Neural progenitor cell (in vitro differentiated cells): ENCODE results near the gene MFAP3. TPM values are rescaled to one million over a fixed set of nuclear protein-coding genes. Genes with fewer than 3 reads are reported as not detected.

Source experiments
- DNase-seq: peaks from one replicate; pipeline ENCODE4 v3.0.0-alpha.2; 2016; ENCODE audit warnings: low spot score
- H2AFZ ChIP-seq: fragments of 200-600 bp; sonication (generic); replicated peaks from 2 replicates; pipeline ENCODE4 v1.6.1; 2016; ENCODE audit warnings: antibody characterized with exemption
- H3F3A ChIP-seq: fragments of 200-600 bp; sonication (generic); 2 replicates; pipeline ENCODE4 v1.6.1; 2016; ENCODE audit warnings: antibody characterized with exemption, low read depth
- H3K27ac ChIP-seq: fragments of 200-600 bp; sonication (generic); 2 replicates; pipeline ENCODE4 v1.5.1; 2016; ENCODE audit warnings: mild to moderate bottlenecking
- H3K27me3 ChIP-seq: fragments of 200-600 bp; sonication (generic); 2 replicates; pipeline ENCODE4 v1.6.1; 2016; ENCODE audit warnings: mild to moderate bottlenecking, moderate library complexity
- H3K36me3 ChIP-seq: fragments of 200-600 bp; sonication (generic); 2 replicates; pipeline ENCODE4 v1.5.1; 2016
- H3K4me1 ChIP-seq: fragments of 200-600 bp; sonication (generic); 2 replicates; pipeline ENCODE4 v1.6.1; 2016; ENCODE audit warnings: mixed run types
- H3K4me2 ChIP-seq: fragments of 200-600 bp; sonication (generic); 2 replicates; pipeline ENCODE4 v1.6.1; 2016
- H3K4me3 ChIP-seq: fragments of 200-600 bp; sonication (generic); 2 replicates; pipeline ENCODE4 v1.5.1; 2016
- H3K79me2 ChIP-seq: fragments of 200-600 bp; sonication (generic); 2 replicates; pipeline ENCODE4 v1.6.1; 2016; ENCODE audit warnings: low read depth
- H3K9ac ChIP-seq: fragments of 200-600 bp; sonication (generic); 2 replicates; pipeline ENCODE4 v1.6.1; 2016
- H3K9me3 ChIP-seq: fragments of 200-600 bp; sonication (generic); 2 replicates; pipeline ENCODE4 v1.5.1; 2016; ENCODE audit warnings: low read depth
- H4K20me1 ChIP-seq: fragments of 200-600 bp; sonication (generic); 2 replicates; pipeline ENCODE4 v1.6.1; 2016; ENCODE audit warnings: low read depth
- H3K27ac Mint-ChIP-seq: 3 replicates; pipeline ENCODE4 v1.8.0; 2021; ENCODE audit warnings: mixed read lengths
- H3K27me3 Mint-ChIP-seq: 2 replicates; pipeline ENCODE4 v1.8.0; 2022; ENCODE audit warnings: low read depth, mild to moderate bottlenecking, inconsistent platforms, moderate library complexity, mixed read lengths; ENCODE audit not compliant: insufficient read depth
- H3K36me3 Mint-ChIP-seq: 3 replicates; pipeline ENCODE4 v1.8.0; 2021; ENCODE audit warnings: mixed read lengths
- H3K4me1 Mint-ChIP-seq: 3 replicates; pipeline ENCODE4 v1.8.0; 2021; ENCODE audit warnings: mixed read lengths
- H3K4me3 Mint-ChIP-seq: 3 replicates; pipeline ENCODE4 v1.8.0; 2021; ENCODE audit warnings: mild to moderate bottlenecking, moderate library complexity, mixed read lengths
- H3K9me3 Mint-ChIP-seq: 3 replicates; pipeline ENCODE4 v1.8.0; 2020; ENCODE audit warnings: mixed read lengths
- CTCF ChIP-seq: fragments of 200-600 bp; sonication (generic); IDR thresholded peaks from 2 replicates; pipeline ENCODE4 v1.5.1; 2017; ENCODE audit warnings: antibody characterized with exemption, mild to moderate bottlenecking
- EZH2 ChIP-seq: fragments of 200-600 bp; sonication (generic); IDR thresholded peaks from 2 replicates; pipeline ENCODE4 v1.6.1; 2017; ENCODE audit warnings: antibody characterized with exemption, mild to moderate bottlenecking, moderate library complexity
- EZH2phosphoT487 ChIP-seq: fragments of 200-600 bp; sonication (generic); IDR thresholded peaks from 2 replicates; pipeline ENCODE4 v1.6.1; 2017; ENCODE audit warnings: antibody characterized with exemption
- total RNA-seq: library from RNA; depleted of rRNA; stranded (reverse); fragments of >200 nt; gene quantifications from 2 replicates; pipeline ENCODE4 v1.2.3, GENCODE V29; 2015; ENCODE audit warnings: low replicate concordance

Gene MFAP3
- total RNA-seq, 1 donor from 2014 or later: 89.7 TPM

GRCh38 chr5:153998768-153999167 is 40.0 kb upstream of the MFAP3 start:
- H3K4me3 ChIP-seq: no peak overlapping the region
- Mint-ChIP-seq H3K9me3 (no peaks in the 10 kb centered on the region), H3K27me3 (no peaks in the 10 kb centered on the region), H3K27ac (no peak overlapping the region), H3K4me1 (no peaks in the 10 kb centered on the region), H3K4me3 (no peak overlapping the region), H3K36me3 (peaks cover 17% of the 10 kb centered on the region)
- no peaks in the 10 kb centered on the region for H3K9me3 ChIP-seq
- no peaks in the 10 kb centered on the region for H3K36me3 ChIP-seq
- H3K79me2 ChIP-seq: no peaks in the 10 kb centered on the region
- no peaks in the 10 kb centered on the region for H3K27me3 ChIP-seq
- H4K20me1 ChIP-seq: no peaks in the 10 kb centered on the region
- no peak for TF ChIP-seq EZH2phosphoT487
- no peak for TF ChIP-seq CTCF
- no peak for TF ChIP-seq EZH2
- H3F3A ChIP-seq: no peaks in the 10 kb centered on the region
- H3K4me2 ChIP-seq: no peak overlapping the region
- H3K9ac ChIP-seq: no peak overlapping the region
- no peak overlapping the region for H2AFZ ChIP-seq
- no peaks in the 10 kb centered on the region for H3K4me1 ChIP-seq
- H3K27ac ChIP-seq: no peak overlapping the region
- no peak for DNase-seq

DNA sequence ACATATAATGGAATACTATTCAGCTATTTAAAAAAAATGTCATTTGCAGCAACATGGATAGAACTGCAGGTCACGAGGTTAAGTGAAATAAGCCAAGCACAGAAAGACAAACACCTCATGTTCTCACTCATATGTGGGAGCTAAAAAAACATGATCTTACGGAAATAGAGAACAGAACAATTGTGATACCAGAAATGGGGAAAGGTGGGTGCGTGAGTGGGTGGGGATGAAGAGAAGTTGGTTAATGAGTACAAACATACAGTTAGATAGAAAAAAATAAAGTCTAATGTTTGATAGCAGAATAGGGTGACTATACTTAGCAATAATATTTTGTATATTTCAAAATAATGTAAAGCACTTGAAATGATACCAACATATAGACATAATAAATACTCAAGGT is 38.8 kb upstream of the MFAP3 start:
- H3K27me3 ChIP-seq: no peaks in the 10 kb centered on the region
- no peak overlapping the region for H3K4me3 ChIP-seq
- no peak overlapping the region for H3K4me2 ChIP-seq
- H2AFZ ChIP-seq: no peak overlapping the region
- H3F3A ChIP-seq: no peaks in the 10 kb centered on the region
- H3K36me3 Mint-ChIP-seq: peaks cover 17% of the 10 kb centered on the region
- no peaks in the 10 kb centered on the region for H3K79me2 ChIP-seq
- no peaks in the 10 kb centered on the region for H4K20me1 ChIP-seq
- no peak overlapping the region for H3K27ac Mint-ChIP-seq
- no peaks in the 10 kb centered on the region for H3K9me3 ChIP-seq
- no peaks in the 10 kb centered on the region for H3K9me3 Mint-ChIP-seq
- no peaks in the 10 kb centered on the region for H3K27me3 Mint-ChIP-seq
- H3K4me3 Mint-ChIP-seq: no peak overlapping the region
- H3K36me3 ChIP-seq: no peaks in the 10 kb centered on the region
- no peaks in the 10 kb centered on the region for H3K4me1 ChIP-seq
- no peak overlapping the region for H3K9ac ChIP-seq
- H3K27ac ChIP-seq: no peak overlapping the region
- DNase-seq: no peak
- H3K4me1 Mint-ChIP-seq: no peaks in the 10 kb centered on the region
- TF ChIP-seq EZH2 (no peak), EZH2phosphoT487 (no peak)

GRCh38 chr5:154000703-154001102 is 38.1 kb upstream of the MFAP3 start:
- H3F3A ChIP-seq: no peaks in the 10 kb centered on the region
- no peak overlapping the region for H2AFZ ChIP-seq
- H3K4me1 ChIP-seq: no peaks in the 10 kb centered on the region
- H3K36me3 Mint-ChIP-seq: peaks cover 17% of the 10 kb centered on the region
- H3K4me1 Mint-ChIP-seq: no peaks in the 10 kb centered on the region
- no peak for DNase-seq
- H3K27me3 Mint-ChIP-seq: no peaks in the 10 kb centered on the region
- H4K20me1 ChIP-seq: no peaks in the 10 kb centered on the region
- TF ChIP-seq EZH2: no peak
- TF ChIP-seq EZH2phosphoT487: no peak
- TF ChIP-seq CTCF: no peak
- H3K9me3 ChIP-seq: no peaks in the 10 kb centered on the region
- H3K27me3 ChIP-seq: no peaks in the 10 kb centered on the region
- no peak overlapping the region for H3K4me3 Mint-ChIP-seq
- no peak overlapping the region for H3K4me3 ChIP-seq
- no peak overlapping the region for H3K9ac ChIP-seq
- H3K9me3 Mint-ChIP-seq: no peaks in the 10 kb centered on the region
- no peak overlapping the region for H3K4me2 ChIP-seq
- no peaks in the 10 kb centered on the region for H3K79me2 ChIP-seq
- H3K36me3 ChIP-seq: no peaks in the 10 kb centered on the region
- no peak overlapping the region for H3K27ac Mint-ChIP-seq
- H3K27ac ChIP-seq: no peak overlapping the region

- no peak overlapping the region for H3K4me3 ChIP-seq
- H3K27me3 ChIP-seq: no peaks in the 10 kb centered on the region
- H3K27me3 Mint-ChIP-seq: no peaks in the 10 kb centered on the region
- no peaks in the 10 kb centered on the region for H3K36me3 ChIP-seq
- H3K27ac ChIP-seq: no peak overlapping the region
- peaks cover 11% of the 10 kb centered on the region for H3K36me3 Mint-ChIP-seq
- no peaks in the 10 kb centered on the region for H3F3A ChIP-seq
- H3K79me2 ChIP-seq: no peaks in the 10 kb centered on the region
- H3K9me3 ChIP-seq: no peaks in the 10 kb centered on the region
- no peaks in the 10 kb centered on the region for H4K20me1 ChIP-seq
- no peak overlapping the region for H3K4me2 ChIP-seq
- no peak overlapping the region for H3K27ac Mint-ChIP-seq
- DNase-seq: no peak
- no peak overlapping the region for H2AFZ ChIP-seq
- H3K4me3 Mint-ChIP-seq: no peak overlapping the region
- no peaks in the 10 kb centered on the region for H3K4me1 ChIP-seq
- no peak overlapping the region for H3K9ac ChIP-seq
- no peaks in the 10 kb centered on the region for H3K9me3 Mint-ChIP-seq
- no peak for TF ChIP-seq EZH2phosphoT487
- H3K4me1 Mint-ChIP-seq: no peaks in the 10 kb centered on the region
Measured at GRCh38 chr5:154002093-154002492, 36.7 kb upstream of the MFAP3 start.
